Stimulated activated naive B cell treated with anti-CD40 and anti-IgM and Interleukin-4, amounts not matched to agents 10 μg/mL and 1 μg/mL and 100 μg/mL, for 72 hours (primary cell): Measurements from ENCODE around the gene ANKRD18A.

Experiments
- ATAC-seq, 2 donors: fragments of 150-1000 bp; cut with Tn5 transposase; replicated peaks; 2 replicates each; pipeline ENCODE4 v1.10.0; 2021; ENCODE audit warnings: moderate library complexity in 1 of 2
- DNase-seq: peaks from one replicate; pipeline ENCODE4 v3.0.0; 2021
- H3K27ac Mint-ChIP-seq: one replicate; pipeline ENCODE4 v1.8.0; 2022; ENCODE audit warnings: mild to moderate bottlenecking, mixed read lengths
- H3K27me3 Mint-ChIP-seq, 2 donors: one replicate each; pipeline ENCODE4 v1.8.0; 2022; ENCODE audit warnings: mixed read lengths in 2 of 2
- H3K36me3 Mint-ChIP-seq, 2 donors: one replicate each; pipeline ENCODE4 v1.8.0; 2022; ENCODE audit warnings: mixed read lengths in 2 of 2, mild to moderate bottlenecking in 1 of 2
- H3K4me1 Mint-ChIP-seq, 2 donors: one replicate each; pipeline ENCODE4 v1.8.0; 2022; ENCODE audit warnings: mixed read lengths in 2 of 2, mild to moderate bottlenecking in 1 of 2
- H3K4me3 Mint-ChIP-seq, 2 donors: one replicate each; pipeline ENCODE4 v1.8.0; 2022; ENCODE audit warnings: mild to moderate bottlenecking in 2 of 2, mixed read lengths in 2 of 2, moderate library complexity in 1 of 2
- H3K9me3 Mint-ChIP-seq, 2 donors: one replicate each; pipeline ENCODE4 v1.8.0; 2022; ENCODE audit warnings: mixed read lengths in 2 of 2, mild to moderate bottlenecking in 1 of 2

Gene ANKRD18A

DNA sequence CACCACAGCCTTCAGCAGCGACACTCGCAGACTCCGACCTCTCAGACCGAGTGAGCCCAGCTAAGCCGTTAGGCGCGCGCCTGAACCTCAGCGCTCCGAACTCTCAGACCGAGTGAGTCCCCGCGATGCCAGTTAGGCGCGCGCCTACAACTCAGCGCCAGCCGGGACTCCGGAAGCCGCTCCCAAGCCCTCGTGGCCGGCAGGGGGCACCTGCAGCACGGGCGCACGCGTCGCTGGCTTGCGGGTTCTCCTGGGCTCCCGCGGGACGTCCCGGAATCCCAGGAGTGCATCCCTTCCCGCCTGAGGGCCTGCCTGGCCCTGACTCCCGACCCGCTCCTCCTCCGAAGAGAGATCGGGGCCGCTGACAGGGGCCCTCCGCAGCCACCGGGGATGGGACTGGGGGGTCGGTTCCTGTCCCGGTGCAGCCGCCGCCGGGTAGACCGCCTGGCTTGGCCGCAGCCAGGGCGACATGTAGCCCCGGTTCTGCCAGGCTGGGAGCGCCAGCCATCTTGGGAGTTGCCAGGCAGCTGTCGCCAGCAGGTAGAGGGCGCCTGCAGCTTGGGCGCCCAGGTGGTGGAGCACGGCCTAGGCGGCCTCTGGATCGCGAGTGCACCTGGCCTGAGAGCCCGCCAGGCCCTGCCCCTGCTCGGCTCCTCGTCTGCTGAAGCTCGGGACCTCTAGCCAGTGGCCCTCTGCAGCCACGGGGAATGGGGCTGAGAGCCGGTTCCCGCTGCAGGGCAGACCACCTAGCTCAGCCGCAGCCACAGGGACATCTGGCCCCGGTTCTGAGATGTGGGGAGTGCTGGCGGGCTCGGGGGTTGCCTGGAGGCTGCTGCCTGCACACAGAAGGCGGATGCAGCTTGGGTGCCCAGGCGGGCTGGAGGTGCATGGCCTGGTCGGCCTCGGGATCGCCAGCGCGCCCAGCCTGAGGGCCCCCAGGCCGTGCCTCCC lies at the start of gene ANKRD18A:
Gene ANKRD18A, minus strand, starts transcription at position 114 of the 951 bp plus-strand sequence. CDS start 311 bp downstream, outside the sequence.
- DNase-seq (peak; percentile 50), ATAC-seq (peak; percentile 87 to 88)
- Mint-ChIP-seq H3K4me3 (peak within 1 kb of the TSS; percentile 86 to 91), H3K9me3 (peaks cover 0 to 5% of the 10 kb centered on the region in 2 donors), H3K27ac (peak within 1 kb of the TSS; percentile 91), H3K36me3 (peaks cover 4 to 6% of the 10 kb centered on the region in 2 donors), H3K27me3 (peaks cover 38 to 54% of the 10 kb centered on the region in 2 donors), H3K4me1 (peaks cover 13 to 27% of the 10 kb centered on the region in 2 donors)

DNA sequence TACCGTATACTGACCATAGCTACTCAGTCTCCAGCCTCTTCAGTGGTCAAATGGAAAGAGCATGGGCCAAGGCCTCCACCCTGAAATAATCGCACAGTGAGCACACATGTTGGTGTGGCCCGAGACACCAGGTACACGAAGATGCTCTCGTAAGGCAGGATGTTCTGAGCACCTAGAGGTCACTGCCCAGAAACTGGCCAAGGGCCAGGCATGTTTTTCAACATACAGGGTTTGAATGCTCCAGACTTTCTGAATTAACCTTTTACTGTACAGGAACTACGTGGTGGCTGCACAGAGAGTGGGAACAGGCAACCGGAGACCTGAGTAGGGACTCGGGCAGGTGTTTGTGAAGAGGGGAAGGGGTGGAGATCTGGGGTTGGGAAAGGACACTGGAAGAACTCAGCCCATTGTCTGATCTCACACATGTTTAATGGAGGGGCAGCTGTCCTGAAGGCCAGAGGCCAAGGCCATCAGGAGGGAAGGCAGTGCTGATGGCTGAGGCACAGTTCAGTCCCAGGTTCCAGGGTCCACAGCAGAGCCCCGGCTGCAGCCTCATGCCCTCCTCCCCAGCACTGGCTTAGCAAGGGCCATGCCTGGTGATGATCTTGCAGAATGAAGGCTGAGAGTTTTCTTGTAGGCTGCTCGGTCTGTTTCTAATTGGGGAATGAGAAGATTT lies 48.5 kb upstream of the ANKRD18A start:
- Mint-ChIP-seq H3K4me3 (no peak overlapping the region), H3K27me3 (peaks cover 7 to 13% of the 10 kb centered on the region in 2 donors), H3K27ac (no peak overlapping the region), H3K4me1 (peaks cover 14 to 25% of the 10 kb centered on the region in 2 donors), H3K36me3 (no peaks in the 10 kb centered on the region), H3K9me3 (no peaks in the 10 kb centered on the region)
- ATAC-seq: no peak
- no peak for DNase-seq

DNA sequence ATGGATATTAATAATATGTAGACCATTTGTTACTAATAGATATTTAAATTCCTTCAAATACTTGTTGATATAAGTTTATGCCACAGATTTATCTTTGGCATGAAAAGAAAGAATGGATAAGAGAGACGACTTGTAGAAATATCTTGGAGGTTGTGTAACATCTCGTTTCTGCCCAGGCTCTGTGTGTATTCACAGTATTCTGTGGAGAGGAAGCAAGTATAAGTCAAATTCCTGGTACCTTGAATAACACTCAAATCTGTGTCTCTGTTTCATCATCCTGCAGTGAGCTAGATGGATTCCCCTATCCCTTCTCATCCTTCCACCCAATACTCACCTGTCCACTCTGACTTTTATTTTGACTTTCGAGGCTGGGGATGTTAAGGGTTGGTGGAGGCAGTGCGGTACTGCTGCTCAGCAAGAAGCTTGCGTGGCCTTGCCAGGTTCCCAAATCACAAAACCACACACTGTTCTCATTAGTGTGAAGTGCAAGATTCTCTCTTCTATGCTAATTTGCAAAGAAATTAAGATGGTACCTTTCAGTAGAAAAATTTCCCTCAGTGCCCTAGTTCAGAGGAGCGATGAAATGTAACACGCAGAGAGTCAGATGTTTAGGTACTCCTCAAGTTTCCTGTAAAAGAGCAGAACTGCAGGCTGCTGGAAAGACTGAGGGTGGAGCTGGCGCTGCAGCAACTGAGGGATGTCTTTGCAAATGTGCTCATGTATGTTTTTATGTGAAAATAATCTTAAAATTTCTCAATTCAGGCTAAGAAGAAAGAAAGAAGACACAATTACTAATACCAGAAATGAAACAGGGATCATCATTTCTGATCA lies 42.6 kb upstream of the ANKRD18A start:
- no peak for DNase-seq

DNA sequence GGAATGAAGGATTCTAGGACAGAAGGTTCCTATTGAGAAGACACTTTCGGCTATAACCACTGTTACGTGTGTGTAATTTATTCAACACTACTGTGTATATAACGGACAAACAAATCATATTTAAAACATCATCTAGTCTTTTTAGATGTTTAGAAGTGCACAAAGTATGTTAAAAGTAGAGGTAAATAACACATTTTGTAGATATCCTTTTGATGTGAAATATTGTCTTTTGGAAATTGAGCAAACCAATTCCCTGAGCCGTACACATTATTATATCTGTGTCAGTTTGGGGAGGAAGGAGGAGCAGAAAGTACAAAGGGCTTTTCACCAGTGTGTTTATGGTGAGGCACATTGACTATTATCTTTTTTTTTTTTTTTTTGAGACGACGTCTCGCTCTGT lies 39.1 kb upstream of the ANKRD18A start:
- H3K36me3 Mint-ChIP-seq: no peaks in the 10 kb centered on the region
- no peaks in the 10 kb centered on the region for H3K4me1 Mint-ChIP-seq
- no peak for ATAC-seq

More for the DNA sequence above, 42.6 kb upstream of the ANKRD18A start:
- H3K4me3 Mint-ChIP-seq: no peak overlapping the region
- peaks cover 17 to 19% of the 10 kb centered on the region in 2 donors for H3K27me3 Mint-ChIP-seq
- ATAC-seq: no peak
- no peaks in the 10 kb centered on the region for H3K36me3 Mint-ChIP-seq
- H3K27ac Mint-ChIP-seq: peak overlapping the region; percentile 38
- no peaks in the 10 kb centered on the region for H3K4me1 Mint-ChIP-seq
- H3K9me3 Mint-ChIP-seq: no peaks in the 10 kb centered on the region

DNA sequence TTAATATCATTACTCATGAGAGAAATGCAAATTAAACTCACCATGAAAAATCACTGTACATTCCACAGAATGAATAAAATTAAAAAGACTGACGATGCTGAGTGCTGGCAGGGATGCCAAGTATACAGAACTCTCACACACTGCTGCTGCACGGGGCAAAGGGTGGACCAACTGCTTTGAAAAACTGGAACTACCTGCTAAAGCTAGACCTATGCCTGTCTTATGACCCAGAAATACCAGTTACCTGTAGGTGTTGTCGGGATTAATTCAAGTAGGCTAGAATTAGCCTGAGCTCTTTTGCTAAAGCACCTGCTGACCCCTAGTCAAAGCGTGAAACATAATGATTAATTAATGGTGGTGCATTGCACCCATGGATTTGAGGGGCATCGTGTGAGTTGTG lies 36.5 kb upstream of the ANKRD18A start:
- no peak for ATAC-seq
- H3K4me1 Mint-ChIP-seq: peaks cover 0 to 3% of the 10 kb centered on the region in 2 donors
- no peak overlapping the region for H3K4me3 Mint-ChIP-seq
- no peak overlapping the region for H3K27ac Mint-ChIP-seq
- peaks cover 19 to 26% of the 10 kb centered on the region in 2 donors for H3K27me3 Mint-ChIP-seq
- no peak for DNase-seq
- no peaks in the 10 kb centered on the region for H3K36me3 Mint-ChIP-seq
- no peaks in the 10 kb centered on the region for H3K9me3 Mint-ChIP-seq

More for the DNA sequence above, 39.1 kb upstream of the ANKRD18A start:
- no peak for DNase-seq
- Mint-ChIP-seq H3K27ac (no peak overlapping the region), H3K9me3 (no peaks in the 10 kb centered on the region), H3K27me3 (peaks cover 19 to 26% of the 10 kb centered on the region in 2 donors), H3K4me3 (no peak overlapping the region)

DNA sequence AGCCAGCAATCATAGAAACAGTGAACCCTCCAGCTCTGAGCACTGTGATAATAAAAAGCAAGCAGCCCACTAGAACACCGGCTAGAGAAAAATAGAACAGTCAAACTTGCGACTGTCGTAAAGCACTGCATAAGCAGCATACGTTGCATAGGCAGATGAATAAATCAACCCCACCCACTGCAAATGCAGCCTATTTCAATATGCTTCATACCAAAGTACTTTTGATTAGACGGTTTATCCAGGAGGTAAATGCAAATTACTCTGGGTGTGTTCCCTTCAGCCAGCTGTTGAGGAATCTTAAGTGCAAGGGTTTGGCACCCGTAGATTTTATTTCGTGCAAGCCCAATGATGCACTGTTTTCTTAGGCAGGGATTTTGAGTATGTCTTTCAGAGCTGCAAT lies 32.1 kb upstream of the ANKRD18A start:
- peaks cover 11 to 18% of the 10 kb centered on the region in 2 donors for H3K27me3 Mint-ChIP-seq
- H3K4me1 Mint-ChIP-seq: peaks cover 0 to 6% of the 10 kb centered on the region in 2 donors
- H3K36me3 Mint-ChIP-seq: no peaks in the 10 kb centered on the region
- no peak overlapping the region for H3K4me3 Mint-ChIP-seq
- DNase-seq (no peak), ATAC-seq (no peak)
- H3K9me3 Mint-ChIP-seq: peaks cover 0 to 3% of the 10 kb centered on the region in 2 donors
- H3K27ac Mint-ChIP-seq: no peak overlapping the region

DNA sequence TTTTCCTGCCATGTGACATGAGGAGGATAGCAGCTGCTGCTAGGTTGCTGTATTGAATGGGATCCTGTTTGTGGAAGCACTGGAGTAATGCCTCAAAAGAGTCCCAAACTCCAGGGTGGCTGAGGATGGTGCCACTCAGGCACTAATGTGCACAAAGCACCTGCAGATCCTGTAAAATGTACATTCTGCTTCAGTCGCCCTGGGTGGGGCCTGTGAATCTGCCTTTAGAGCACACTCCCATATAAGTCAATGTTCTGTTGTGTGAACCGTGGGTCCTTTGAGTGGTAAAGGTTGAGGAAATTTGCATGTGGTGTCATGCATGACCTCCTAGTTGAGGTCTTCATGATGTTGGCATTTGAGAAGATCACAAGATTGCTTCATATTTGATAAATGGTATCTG lies 31.6 kb upstream of the ANKRD18A start:
- Mint-ChIP-seq H3K9me3 (peaks cover 0 to 3% of the 10 kb centered on the region in 2 donors), H3K4me3 (no peak overlapping the region), H3K4me1 (peaks cover 0 to 6% of the 10 kb centered on the region in 2 donors), H3K27ac (no peak overlapping the region), H3K36me3 (no peaks in the 10 kb centered on the region), H3K27me3 (peaks cover 11 to 13% of the 10 kb centered on the region in 2 donors)
- DNase-seq (no peak), ATAC-seq (peak; percentile 39 to 66)

DNA sequence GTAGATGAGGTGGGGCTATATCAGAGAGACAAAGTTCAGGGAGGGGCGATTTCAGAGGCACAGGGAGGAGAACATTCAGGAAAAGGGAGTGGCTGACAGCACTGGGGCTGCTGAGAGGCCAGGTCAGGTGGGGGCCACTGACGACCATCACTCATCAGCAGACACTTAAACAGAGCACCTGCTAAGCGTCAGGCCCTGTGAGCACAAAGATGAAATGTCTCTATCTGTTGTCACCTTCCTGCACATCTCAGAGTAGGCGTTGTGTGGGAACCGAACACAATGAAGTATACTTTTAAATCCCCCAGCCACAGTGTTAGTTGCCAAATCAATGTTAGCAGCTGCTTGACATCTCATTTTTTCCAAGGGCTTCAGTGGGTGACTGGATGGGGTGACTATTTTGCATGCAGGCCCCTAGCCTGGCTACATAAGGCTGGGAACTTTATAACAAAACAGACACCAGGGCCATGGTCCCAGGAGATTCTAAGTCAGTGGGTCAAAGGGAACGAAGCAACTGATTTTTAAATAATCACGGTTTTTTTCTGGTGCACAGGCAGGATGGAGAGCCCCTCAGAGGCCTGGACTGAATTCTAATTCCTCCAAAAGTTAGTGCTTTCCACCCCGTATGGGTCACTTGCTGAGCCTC lies 31.1 kb upstream of the ANKRD18A start:
- H3K9me3 Mint-ChIP-seq: peaks cover 0 to 3% of the 10 kb centered on the region in 2 donors
- no peak for DNase-seq
- no peak overlapping the region for H3K27ac Mint-ChIP-seq
- peaks cover 0 to 6% of the 10 kb centered on the region in 2 donors for H3K4me1 Mint-ChIP-seq
- H3K36me3 Mint-ChIP-seq: no peaks in the 10 kb centered on the region
- no peak overlapping the region for H3K4me3 Mint-ChIP-seq
- ATAC-seq: peak; percentile 39 to 45
- peaks cover 11% of the 10 kb centered on the region in 2 donors for H3K27me3 Mint-ChIP-seq

DNA sequence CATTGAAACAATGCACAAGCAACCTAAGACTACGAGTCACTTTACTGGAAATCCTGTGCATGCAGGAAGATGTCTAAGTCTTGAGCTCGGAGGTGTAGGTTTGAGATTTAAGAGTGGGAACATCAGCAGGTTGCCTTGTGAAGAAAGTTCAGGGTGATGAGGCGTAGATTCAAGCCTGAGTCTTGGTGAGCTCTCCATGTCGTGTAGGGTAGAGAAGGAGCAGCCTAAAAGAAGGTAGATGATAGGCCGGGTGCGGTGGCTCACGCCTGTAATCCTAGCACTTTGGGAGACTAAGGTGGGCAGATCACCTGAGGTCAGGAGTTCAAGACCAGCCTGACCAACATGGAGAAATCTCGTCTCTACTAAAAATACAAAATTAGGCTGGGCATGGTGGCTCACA lies 30.2 kb upstream of the ANKRD18A start:
- ATAC-seq (no peak), DNase-seq (no peak)
- H3K36me3 Mint-ChIP-seq: no peaks in the 10 kb centered on the region
- peaks cover 7% of the 10 kb centered on the region in 2 donors for H3K27me3 Mint-ChIP-seq
- H3K4me3 Mint-ChIP-seq: no peak overlapping the region
- no peak overlapping the region for H3K27ac Mint-ChIP-seq
- peaks cover 0 to 3% of the 10 kb centered on the region in 2 donors for H3K9me3 Mint-ChIP-seq
- H3K4me1 Mint-ChIP-seq: peaks cover 0 to 6% of the 10 kb centered on the region in 2 donors

DNA sequence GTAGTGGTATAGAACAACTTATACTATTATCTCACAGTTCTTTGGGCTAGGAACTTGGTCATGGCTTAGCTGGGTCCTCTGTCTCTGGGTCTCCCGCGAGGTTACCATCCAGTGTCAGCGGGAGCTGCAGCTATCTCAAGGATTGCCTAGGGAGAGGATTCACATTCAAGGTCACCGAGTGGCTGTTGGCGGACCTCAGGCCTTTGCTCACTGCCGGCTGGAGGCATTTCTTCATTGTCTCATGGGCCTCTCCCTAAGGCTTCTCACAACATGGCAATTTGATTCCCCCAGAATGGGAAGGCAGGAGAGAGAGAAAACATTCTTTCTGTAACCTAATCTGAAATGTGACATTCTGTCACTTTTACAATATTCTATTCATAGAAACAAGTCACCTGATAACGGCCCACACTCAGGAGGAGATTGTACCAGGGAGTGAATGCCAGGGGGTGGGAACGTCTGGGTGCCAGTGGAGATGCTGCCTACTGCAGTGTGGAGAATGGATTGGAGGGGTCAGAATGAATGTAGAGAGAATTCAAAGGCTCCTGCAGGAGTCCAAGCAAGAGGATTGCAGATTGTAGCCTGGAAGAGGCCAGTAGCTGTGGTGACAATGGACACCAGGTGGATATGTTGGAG lies 29.5 kb upstream of the ANKRD18A start:
- Mint-ChIP-seq H3K9me3 (peaks cover 0 to 3% of the 10 kb centered on the region in 2 donors), H3K27ac (no peak overlapping the region), H3K36me3 (no peaks in the 10 kb centered on the region), H3K27me3 (peaks cover 6 to 7% of the 10 kb centered on the region in 2 donors), H3K4me3 (no peak overlapping the region), H3K4me1 (peaks cover 0 to 6% of the 10 kb centered on the region in 2 donors)
- DNase-seq: no peak
- no peak for ATAC-seq

DNA sequence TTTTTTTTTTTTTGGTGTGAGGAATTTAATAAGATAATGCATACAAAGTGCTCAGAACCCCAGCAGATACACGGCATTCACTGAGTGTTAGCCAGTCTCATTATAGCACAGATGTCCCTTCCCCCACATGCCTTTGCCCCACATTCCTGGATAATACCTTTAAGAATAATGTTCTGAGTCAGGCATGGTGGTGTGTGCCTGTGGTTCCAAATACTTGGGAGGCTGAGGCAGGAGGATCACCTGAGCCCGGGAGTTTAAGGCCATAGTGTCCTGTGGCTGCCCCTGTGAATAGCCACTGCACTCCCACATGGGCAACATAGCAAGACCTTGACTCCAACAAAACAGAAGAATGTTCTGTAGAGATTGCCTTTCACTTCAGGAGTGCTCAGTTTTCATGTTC lies 24.2 kb upstream of the ANKRD18A start:
- peaks cover 6 to 7% of the 10 kb centered on the region in 2 donors for H3K27me3 Mint-ChIP-seq
- no peak for ATAC-seq
- no peak overlapping the region for H3K4me3 Mint-ChIP-seq
- no peaks in the 10 kb centered on the region for H3K9me3 Mint-ChIP-seq
- H3K4me1 Mint-ChIP-seq: no peaks in the 10 kb centered on the region
- H3K27ac Mint-ChIP-seq: no peak overlapping the region
- no peak for DNase-seq
- no peaks in the 10 kb centered on the region for H3K36me3 Mint-ChIP-seq

DNA sequence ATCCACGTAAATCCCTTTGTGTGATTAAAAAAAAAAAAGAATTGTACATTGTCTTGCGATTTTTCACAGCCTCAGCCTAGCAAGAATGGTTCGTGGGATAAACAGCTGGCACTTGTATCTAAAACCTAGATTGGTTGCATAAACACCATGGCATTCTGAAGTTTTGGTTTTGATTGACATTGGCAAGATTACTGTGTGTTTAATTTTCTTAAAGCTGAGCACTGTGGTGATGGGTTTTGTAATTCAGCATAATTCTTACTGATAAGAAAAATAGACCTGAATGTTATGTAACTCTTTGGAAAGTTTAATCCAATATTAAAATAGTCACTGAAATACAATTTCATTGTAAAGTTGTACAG lies 23.4 kb upstream of the ANKRD18A start:
- Mint-ChIP-seq H3K27ac (no peak overlapping the region), H3K9me3 (no peaks in the 10 kb centered on the region), H3K27me3 (peaks cover 9 to 10% of the 10 kb centered on the region in 2 donors), H3K36me3 (no peaks in the 10 kb centered on the region), H3K4me1 (no peaks in the 10 kb centered on the region), H3K4me3 (no peak overlapping the region)
- DNase-seq (no peak), ATAC-seq (no peak)
